Dermis blood vessel endothelial cell (primary cell): ENCODE results near the gene ADGRA3. TPM values are rescaled to one million over a fixed set of nuclear protein-coding genes. Genes with fewer than 3 reads are reported as not detected.
"Not testable (repeated sequence)": the region's sequence is repeated elsewhere in the genome, so short reads cannot be mapped to it uniquely, and the experiment has no call there.

Experiments used
- DNase-seq: peaks from one replicate; pipeline ENCODE4 v3.0.0; 2010
- total RNA-seq: library from RNA; depleted of rRNA; stranded (reverse); fragments of >200 nt; gene quantifications from 2 replicates; pipeline ENCODE4 v1.2.3, GENCODE V29; 2014

ADGRA3 gene
- total RNA-seq, 1 donor from 2014 or later = 11.7 TPM

GRCh38 chr4:22480675-22481327, 35.1 kb downstream of the ADGRA3 start:
- no peak for DNase-seq

GRCh38 chr4:22478426-22478825, 37.4 kb downstream of the ADGRA3 start:
- no peak for DNase-seq

- no peak for DNase-seq
Observed at GRCh38 chr4:22477813-22478182, 38.1 kb downstream of the ADGRA3 start.

- DNase-seq = no peak
Observed at GRCh38 chr4:22477136-22477812, 38.6 kb downstream of the ADGRA3 start.

GRCh38 chr4:22476011-22476410, 39.9 kb downstream of the ADGRA3 start:
- DNase-seq = no peak

GRCh38 chr4:22475311-22475646, 40.6 kb downstream of the ADGRA3 start:
- DNase-seq = not testable (repeated sequence)

GRCh38 chr4:22474636-22475310, 41.1 kb downstream of the ADGRA3 start:
- DNase-seq = peak; percentile 32

GRCh38 chr4:22473268-22473667, 42.6 kb downstream of the ADGRA3 start:
- DNase-seq = peak; percentile 32

- DNase-seq = peak; percentile 2
Observed at GRCh38 chr4:22471999-22472461, 43.8 kb downstream of the ADGRA3 start.

- DNase-seq = no peak
Observed at GRCh38 chr4:22471419-22471818, 44.4 kb downstream of the ADGRA3 start.

GRCh38 chr4:22466581-22466980, 49.3 kb downstream of the ADGRA3 start:
- DNase-seq = no peak

GRCh38 chr4:22465996-22466395, 49.9 kb downstream of the ADGRA3 start:
- no peak for DNase-seq

GRCh38 chr4:22465349-22465748, 50.5 kb downstream of the ADGRA3 start:
- DNase-seq = no peak

- DNase-seq = no peak
Observed at GRCh38 chr4:22463179-22463578, 52.7 kb downstream of the ADGRA3 start.

GRCh38 chr4:22462688-22463087, 53.2 kb downstream of the ADGRA3 start:
- no peak for DNase-seq

- DNase-seq = no peak
Observed at GRCh38 chr4:22460266-22460665, 55.6 kb downstream of the ADGRA3 start.

- DNase-seq = no peak
Observed at GRCh38 chr4:22458098-22458497, 57.8 kb downstream of the ADGRA3 start.

GRCh38 chr4:22457348-22457747, 58.5 kb downstream of the ADGRA3 start:
- DNase-seq = no peak

GRCh38 chr4:22456291-22456690, 59.6 kb downstream of the ADGRA3 start:
- DNase-seq = no peak

- DNase-seq = no peak
Observed at GRCh38 chr4:22454955-22455354, 60.9 kb downstream of the ADGRA3 start.

GRCh38 chr4:22454216-22454838, 61.5 kb downstream of the ADGRA3 start:
- DNase-seq = no peak

GRCh38 chr4:22444813-22445212, 71.1 kb downstream of the ADGRA3 start:
- DNase-seq = no peak

- DNase-seq = no peak
Observed at GRCh38 chr4:22442956-22443355, 72.9 kb downstream of the ADGRA3 start.

- no peak for DNase-seq
Observed at GRCh38 chr4:22440999-22441398, 74.9 kb downstream of the ADGRA3 start.
